Neural progenitor cell (in vitro differentiated cells): ENCODE measurements around the gene RARRES1. TPM values are rescaled to one million over a fixed set of nuclear protein-coding genes. Genes with fewer than 3 reads are reported as not detected.

Experiments used
- DNase-seq: peaks from one replicate; pipeline ENCODE4 v3.0.0-alpha.2; 2016; ENCODE audit warnings: low spot score
- H2AFZ ChIP-seq: fragments of 200-600 bp; sonication (generic); replicated peaks from 2 replicates; pipeline ENCODE4 v1.6.1; 2016; ENCODE audit warnings: antibody characterized with exemption
- H3F3A ChIP-seq: fragments of 200-600 bp; sonication (generic); 2 replicates; pipeline ENCODE4 v1.6.1; 2016; ENCODE audit warnings: antibody characterized with exemption, low read depth
- H3K27ac ChIP-seq: fragments of 200-600 bp; sonication (generic); 2 replicates; pipeline ENCODE4 v1.5.1; 2016; ENCODE audit warnings: mild to moderate bottlenecking
- H3K27me3 ChIP-seq: fragments of 200-600 bp; sonication (generic); 2 replicates; pipeline ENCODE4 v1.6.1; 2016; ENCODE audit warnings: mild to moderate bottlenecking, moderate library complexity
- H3K36me3 ChIP-seq: fragments of 200-600 bp; sonication (generic); 2 replicates; pipeline ENCODE4 v1.5.1; 2016
- H3K4me1 ChIP-seq: fragments of 200-600 bp; sonication (generic); 2 replicates; pipeline ENCODE4 v1.6.1; 2016; ENCODE audit warnings: mixed run types
- H3K4me2 ChIP-seq: fragments of 200-600 bp; sonication (generic); 2 replicates; pipeline ENCODE4 v1.6.1; 2016
- H3K4me3 ChIP-seq: fragments of 200-600 bp; sonication (generic); 2 replicates; pipeline ENCODE4 v1.5.1; 2016
- H3K79me2 ChIP-seq: fragments of 200-600 bp; sonication (generic); 2 replicates; pipeline ENCODE4 v1.6.1; 2016; ENCODE audit warnings: low read depth
- H3K9ac ChIP-seq: fragments of 200-600 bp; sonication (generic); 2 replicates; pipeline ENCODE4 v1.6.1; 2016
- H3K9me3 ChIP-seq: fragments of 200-600 bp; sonication (generic); 2 replicates; pipeline ENCODE4 v1.5.1; 2016; ENCODE audit warnings: low read depth
- H4K20me1 ChIP-seq: fragments of 200-600 bp; sonication (generic); 2 replicates; pipeline ENCODE4 v1.6.1; 2016; ENCODE audit warnings: low read depth
- H3K27ac Mint-ChIP-seq: 3 replicates; pipeline ENCODE4 v1.8.0; 2021; ENCODE audit warnings: mixed read lengths
- H3K27me3 Mint-ChIP-seq: 2 replicates; pipeline ENCODE4 v1.8.0; 2022; ENCODE audit warnings: low read depth, mild to moderate bottlenecking, inconsistent platforms, moderate library complexity, mixed read lengths; ENCODE audit not compliant: insufficient read depth
- H3K36me3 Mint-ChIP-seq: 3 replicates; pipeline ENCODE4 v1.8.0; 2021; ENCODE audit warnings: mixed read lengths
- H3K4me1 Mint-ChIP-seq: 3 replicates; pipeline ENCODE4 v1.8.0; 2021; ENCODE audit warnings: mixed read lengths
- H3K4me3 Mint-ChIP-seq: 3 replicates; pipeline ENCODE4 v1.8.0; 2021; ENCODE audit warnings: mild to moderate bottlenecking, moderate library complexity, mixed read lengths
- H3K9me3 Mint-ChIP-seq: 3 replicates; pipeline ENCODE4 v1.8.0; 2020; ENCODE audit warnings: mixed read lengths
- EZH2 ChIP-seq: fragments of 200-600 bp; sonication (generic); IDR thresholded peaks from 2 replicates; pipeline ENCODE4 v1.6.1; 2017; ENCODE audit warnings: antibody characterized with exemption, mild to moderate bottlenecking, moderate library complexity
- EZH2phosphoT487 ChIP-seq: fragments of 200-600 bp; sonication (generic); IDR thresholded peaks from 2 replicates; pipeline ENCODE4 v1.6.1; 2017; ENCODE audit warnings: antibody characterized with exemption
- total RNA-seq: library from RNA; depleted of rRNA; stranded (reverse); fragments of >200 nt; gene quantifications from 2 replicates; pipeline ENCODE4 v1.2.3, GENCODE V29; 2015; ENCODE audit warnings: low replicate concordance
- TF ChIP-seq, protein P1 (sequence below): fragments of 200-600 bp; sonication (generic); IDR thresholded peaks from 2 replicates; pipeline ENCODE4 v1.5.1; 2017; ENCODE audit warnings: antibody characterized with exemption, mild to moderate bottlenecking

The RARRES1 gene
- total RNA-seq, 1 donor from 2014 or later: 0.21 TPM

DNA sequence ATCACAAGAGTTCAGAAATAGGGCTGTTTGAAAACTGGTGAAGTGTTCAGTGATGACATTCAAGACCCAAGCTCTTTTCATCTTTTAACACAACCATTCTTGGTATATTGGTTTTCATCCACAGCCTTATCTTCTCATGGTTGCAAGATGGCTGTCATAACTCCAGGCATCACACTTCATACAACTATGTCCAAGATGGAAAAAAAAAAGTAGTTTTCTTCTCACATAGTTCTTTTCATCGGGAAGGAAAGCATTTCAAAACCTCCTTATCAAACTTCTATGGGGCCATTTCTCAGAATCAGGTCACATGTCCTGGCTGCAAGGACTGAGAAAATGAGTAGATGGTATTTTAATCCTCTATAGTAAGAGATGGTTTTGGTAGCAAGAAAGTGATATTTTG, 48.5 kb upstream of the RARRES1 start:
- H3K9me3 Mint-ChIP-seq: no peaks in the 10 kb centered on the region
- no peaks in the 10 kb centered on the region for H3K27me3 ChIP-seq
- no peak overlapping the region for H2AFZ ChIP-seq
- no peak overlapping the region for H3K4me3 ChIP-seq
- no peaks in the 10 kb centered on the region for H3K4me1 Mint-ChIP-seq
- H3K4me2 ChIP-seq: no peak overlapping the region
- H3K4me1 ChIP-seq: no peaks in the 10 kb centered on the region
- no peak overlapping the region for H3K9ac ChIP-seq
- no peaks in the 10 kb centered on the region for H3K9me3 ChIP-seq
- DNase-seq: no peak
- no peaks in the 10 kb centered on the region for H3K36me3 ChIP-seq
- no peaks in the 10 kb centered on the region for H3K36me3 Mint-ChIP-seq
- H3K27ac ChIP-seq: no peak overlapping the region
- no peaks in the 10 kb centered on the region for H3K79me2 ChIP-seq
- no peaks in the 10 kb centered on the region for H4K20me1 ChIP-seq
- H3F3A ChIP-seq: no peaks in the 10 kb centered on the region
- H3K4me3 Mint-ChIP-seq: no peak overlapping the region
- H3K27me3 Mint-ChIP-seq: no peaks in the 10 kb centered on the region
- no peak overlapping the region for H3K27ac Mint-ChIP-seq
- TF ChIP-seq EZH2phosphoT487 (no peak), EZH2 (no peak)
- TF ChIP-seq, protein P1, sequence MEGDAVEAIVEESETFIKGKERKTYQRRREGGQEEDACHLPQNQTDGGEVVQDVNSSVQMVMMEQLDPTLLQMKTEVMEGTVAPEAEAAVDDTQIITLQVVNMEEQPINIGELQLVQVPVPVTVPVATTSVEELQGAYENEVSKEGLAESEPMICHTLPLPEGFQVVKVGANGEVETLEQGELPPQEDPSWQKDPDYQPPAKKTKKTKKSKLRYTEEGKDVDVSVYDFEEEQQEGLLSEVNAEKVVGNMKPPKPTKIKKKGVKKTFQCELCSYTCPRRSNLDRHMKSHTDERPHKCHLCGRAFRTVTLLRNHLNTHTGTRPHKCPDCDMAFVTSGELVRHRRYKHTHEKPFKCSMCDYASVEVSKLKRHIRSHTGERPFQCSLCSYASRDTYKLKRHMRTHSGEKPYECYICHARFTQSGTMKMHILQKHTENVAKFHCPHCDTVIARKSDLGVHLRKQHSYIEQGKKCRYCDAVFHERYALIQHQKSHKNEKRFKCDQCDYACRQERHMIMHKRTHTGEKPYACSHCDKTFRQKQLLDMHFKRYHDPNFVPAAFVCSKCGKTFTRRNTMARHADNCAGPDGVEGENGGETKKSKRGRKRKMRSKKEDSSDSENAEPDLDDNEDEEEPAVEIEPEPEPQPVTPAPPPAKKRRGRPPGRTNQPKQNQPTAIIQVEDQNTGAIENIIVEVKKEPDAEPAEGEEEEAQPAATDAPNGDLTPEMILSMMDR: no peak

- no peak overlapping the region for H3K4me3 ChIP-seq
- H3K27ac Mint-ChIP-seq: no peak overlapping the region
- no peaks in the 10 kb centered on the region for H3F3A ChIP-seq
- no peak overlapping the region for H3K27ac ChIP-seq
- no peaks in the 10 kb centered on the region for H3K79me2 ChIP-seq
- no peak overlapping the region for H3K9ac ChIP-seq
- no peak for TF ChIP-seq EZH2phosphoT487
- no peak for TF ChIP-seq EZH2
- TF ChIP-seq, protein P1: no peak
- no peaks in the 10 kb centered on the region for H3K36me3 Mint-ChIP-seq
- no peak overlapping the region for H3K4me2 ChIP-seq
- no peak for DNase-seq
- no peaks in the 10 kb centered on the region for H3K9me3 ChIP-seq
- H3K4me1 ChIP-seq: no peaks in the 10 kb centered on the region
- H3K36me3 ChIP-seq: no peaks in the 10 kb centered on the region
- H2AFZ ChIP-seq: no peak overlapping the region
- H3K9me3 Mint-ChIP-seq: no peaks in the 10 kb centered on the region
- peaks cover 2% of the 10 kb centered on the region for H3K27me3 Mint-ChIP-seq
- H3K4me3 Mint-ChIP-seq: no peak overlapping the region
- no peaks in the 10 kb centered on the region for H3K27me3 ChIP-seq
- no peaks in the 10 kb centered on the region for H4K20me1 ChIP-seq
- no peaks in the 10 kb centered on the region for H3K4me1 Mint-ChIP-seq
Observed at GRCh38 chr3:158777161-158777873, 45.1 kb upstream of the RARRES1 start.

DNA sequence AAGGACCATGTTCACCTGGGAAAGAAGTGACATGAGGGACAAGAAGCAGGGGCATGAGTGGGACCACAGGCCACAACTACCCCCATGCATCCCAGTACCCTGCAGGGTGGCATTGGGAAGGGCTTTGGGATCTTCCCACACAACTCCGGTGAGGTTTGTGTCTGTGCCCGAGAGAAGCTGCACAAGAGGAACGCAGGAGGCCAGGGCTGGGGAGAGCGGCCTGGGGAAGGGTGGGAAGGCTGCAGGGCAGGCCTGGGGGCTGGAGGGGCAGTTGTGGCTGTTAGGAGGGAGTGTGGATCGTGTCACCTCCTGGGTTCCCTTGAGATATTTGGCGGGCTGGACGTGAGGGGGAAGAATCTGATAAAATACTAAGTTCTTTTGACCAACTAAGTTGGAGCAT, 44.3 kb upstream of the RARRES1 start:
- Mint-ChIP-seq H3K36me3 (no peaks in the 10 kb centered on the region), H3K4me3 (no peak overlapping the region), H3K27ac (no peak overlapping the region), H3K27me3 (peaks cover 2% of the 10 kb centered on the region), H3K9me3 (no peaks in the 10 kb centered on the region), H3K4me1 (no peaks in the 10 kb centered on the region)
- no peak overlapping the region for H3K4me3 ChIP-seq
- no peaks in the 10 kb centered on the region for H3K27me3 ChIP-seq
- no peaks in the 10 kb centered on the region for H3K9me3 ChIP-seq
- no peak overlapping the region for H2AFZ ChIP-seq
- no peak overlapping the region for H3K4me2 ChIP-seq
- no peaks in the 10 kb centered on the region for H3K79me2 ChIP-seq
- no peaks in the 10 kb centered on the region for H3K36me3 ChIP-seq
- H3K4me1 ChIP-seq: no peaks in the 10 kb centered on the region
- H3K27ac ChIP-seq: no peak overlapping the region
- H3K9ac ChIP-seq: no peak overlapping the region
- TF ChIP-seq EZH2 (no peak), EZH2phosphoT487 (no peak)
- TF ChIP-seq, protein P1: no peak
- H4K20me1 ChIP-seq: no peaks in the 10 kb centered on the region
- no peak for DNase-seq
- no peaks in the 10 kb centered on the region for H3F3A ChIP-seq
